ENCODE data around the gene RASGEF1C. TPM values are rescaled to one million over a fixed set of nuclear protein-coding genes. Genes with fewer than 3 reads are reported as not detected.
A peak's percentile ranks its signal among the peaks of the same experiment; 100 is the strongest.

Gene RASGEF1C
- total and polyA plus RNA-seq, 4 donors, result 0.09 to 0.10 TPM; not detected in 2

- H3K4me3 ChIP-seq (ENCODE audit: low read depth in 1 of 3, low read length in 3 of 3), result peak overlapping the region in 2 of 3 donors; percentile 70 to 72
- no peaks in the 10 kb centered on the region for H3K4me1 ChIP-seq (ENCODE audit: control insufficient read depth in 4 of 4, insufficient read depth in 4 of 4, low read length in 3 of 4)
- DNase-seq (ENCODE audit: low spot score), result no peak
- peaks cover 63 to 95% (median 71%) of the 10 kb centered on the region in 4 donors for H3K9me3 ChIP-seq (ENCODE audit: control insufficient read depth in 4 of 4, low read length in 3 of 4)
- WGBS, result 97% methylated on average over 7 of the region's 7 CpGs
- H3K36me3 ChIP-seq (ENCODE audit: control insufficient read depth in 4 of 4, insufficient read depth in 3 of 4, low read depth in 1 of 4, low read length in 3 of 4), result peaks cover 15 to 80% (median 58%) of the 10 kb centered on the region in 4 donors
- no peak for TF ChIP-seq NR2F2 (IDR thresholded peaks at IDR 0.05)
- TF ChIP-seq GABPA (IDR thresholded peaks at IDR 0.05 in 1 of 2, conservative IDR thresholded peaks at IDR 0.05 in 1 of 2), result no peak
- TF ChIP-seq SP1 (IDR thresholded peaks at IDR 0.05), result no peak
- no peak for TF ChIP-seq YY1 (IDR thresholded peaks at IDR 0.05)
- no peak for TF ChIP-seq FOXA2 (IDR thresholded peaks at IDR 0.05)
- TF ChIP-seq FOXA1 (IDR thresholded peaks at IDR 0.05), result no peak
- TF ChIP-seq TAF1 (conservative IDR thresholded peaks at IDR 0.05), result no peak
- TF ChIP-seq RXRA (IDR thresholded peaks at IDR 0.05), result no peak
- TF ChIP-seq, protein P1, sequence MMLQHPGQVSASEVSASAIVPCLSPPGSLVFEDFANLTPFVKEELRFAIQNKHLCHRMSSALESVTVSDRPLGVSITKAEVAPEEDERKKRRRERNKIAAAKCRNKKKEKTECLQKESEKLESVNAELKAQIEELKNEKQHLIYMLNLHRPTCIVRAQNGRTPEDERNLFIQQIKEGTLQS (IDR thresholded peaks at IDR 0.05), result no peak
- TF ChIP-seq, protein P2, sequence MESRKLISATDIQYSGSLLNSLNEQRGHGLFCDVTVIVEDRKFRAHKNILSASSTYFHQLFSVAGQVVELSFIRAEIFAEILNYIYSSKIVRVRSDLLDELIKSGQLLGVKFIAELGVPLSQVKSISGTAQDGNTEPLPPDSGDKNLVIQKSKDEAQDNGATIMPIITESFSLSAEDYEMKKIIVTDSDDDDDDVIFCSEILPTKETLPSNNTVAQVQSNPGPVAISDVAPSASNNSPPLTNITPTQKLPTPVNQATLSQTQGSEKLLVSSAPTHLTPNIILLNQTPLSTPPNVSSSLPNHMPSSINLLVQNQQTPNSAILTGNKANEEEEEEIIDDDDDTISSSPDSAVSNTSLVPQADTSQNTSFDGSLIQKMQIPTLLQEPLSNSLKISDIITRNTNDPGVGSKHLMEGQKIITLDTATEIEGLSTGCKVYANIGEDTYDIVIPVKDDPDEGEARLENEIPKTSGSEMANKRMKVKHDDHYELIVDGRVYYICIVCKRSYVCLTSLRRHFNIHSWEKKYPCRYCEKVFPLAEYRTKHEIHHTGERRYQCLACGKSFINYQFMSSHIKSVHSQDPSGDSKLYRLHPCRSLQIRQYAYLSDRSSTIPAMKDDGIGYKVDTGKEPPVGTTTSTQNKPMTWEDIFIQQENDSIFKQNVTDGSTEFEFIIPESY (IDR thresholded peaks at IDR 0.05), result no peak
- no peak for TF ChIP-seq EGR1 (IDR thresholded peaks at IDR 0.05; ENCODE audit: low read depth in 2 of 2)
- TF ChIP-seq, protein P3, sequence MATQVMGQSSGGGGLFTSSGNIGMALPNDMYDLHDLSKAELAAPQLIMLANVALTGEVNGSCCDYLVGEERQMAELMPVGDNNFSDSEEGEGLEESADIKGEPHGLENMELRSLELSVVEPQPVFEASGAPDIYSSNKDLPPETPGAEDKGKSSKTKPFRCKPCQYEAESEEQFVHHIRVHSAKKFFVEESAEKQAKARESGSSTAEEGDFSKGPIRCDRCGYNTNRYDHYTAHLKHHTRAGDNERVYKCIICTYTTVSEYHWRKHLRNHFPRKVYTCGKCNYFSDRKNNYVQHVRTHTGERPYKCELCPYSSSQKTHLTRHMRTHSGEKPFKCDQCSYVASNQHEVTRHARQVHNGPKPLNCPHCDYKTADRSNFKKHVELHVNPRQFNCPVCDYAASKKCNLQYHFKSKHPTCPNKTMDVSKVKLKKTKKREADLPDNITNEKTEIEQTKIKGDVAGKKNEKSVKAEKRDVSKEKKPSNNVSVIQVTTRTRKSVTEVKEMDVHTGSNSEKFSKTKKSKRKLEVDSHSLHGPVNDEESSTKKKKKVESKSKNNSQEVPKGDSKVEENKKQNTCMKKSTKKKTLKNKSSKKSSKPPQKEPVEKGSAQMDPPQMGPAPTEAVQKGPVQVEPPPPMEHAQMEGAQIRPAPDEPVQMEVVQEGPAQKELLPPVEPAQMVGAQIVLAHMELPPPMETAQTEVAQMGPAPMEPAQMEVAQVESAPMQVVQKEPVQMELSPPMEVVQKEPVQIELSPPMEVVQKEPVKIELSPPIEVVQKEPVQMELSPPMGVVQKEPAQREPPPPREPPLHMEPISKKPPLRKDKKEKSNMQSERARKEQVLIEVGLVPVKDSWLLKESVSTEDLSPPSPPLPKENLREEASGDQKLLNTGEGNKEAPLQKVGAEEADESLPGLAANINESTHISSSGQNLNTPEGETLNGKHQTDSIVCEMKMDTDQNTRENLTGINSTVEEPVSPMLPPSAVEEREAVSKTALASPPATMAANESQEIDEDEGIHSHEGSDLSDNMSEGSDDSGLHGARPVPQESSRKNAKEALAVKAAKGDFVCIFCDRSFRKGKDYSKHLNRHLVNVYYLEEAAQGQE (IDR thresholded peaks at IDR 0.05), result no peak
- TF ChIP-seq JUND (IDR thresholded peaks at IDR 0.05), result no peak
- no peak for TF ChIP-seq MAX (IDR thresholded peaks at IDR 0.05)
- no peak for TF ChIP-seq HNF4A (conservative IDR thresholded peaks at IDR 0.05)
- no peak for TF ChIP-seq RAD21 (IDR thresholded peaks at IDR 0.05)
- no peak for TF ChIP-seq HNF4G (IDR thresholded peaks at IDR 0.05)
- TF ChIP-seq CTCF (IDR thresholded peaks at IDR 0.05; ENCODE audit: low read depth, low read length, missing input control), result no peak
- H3K27me3 ChIP-seq (ENCODE audit: control insufficient read depth in 4 of 4, insufficient read depth in 4 of 4, low read length in 3 of 4), result no peaks in the 10 kb centered on the region
- no peak overlapping the region for H3K27ac ChIP-seq (ENCODE audit: low read depth in 1 of 2, low read length in 2 of 2)
- H3K9ac ChIP-seq (ENCODE audit: low read depth in 1 of 2, low read length in 2 of 2), result no peak overlapping the region
These were observed 42.9 kb upstream of the RASGEF1C start for GRCh38 chr5:180251887-180252286.

Data from liver (tissue), 9 donors.